ENCODE results near the gene MTUS2.

GRCh38 chr13:29324601-29325000, 504.5 kb downstream of the MTUS2 start:
- TF ChIP-seq PAX5 (IDR thresholded peaks at IDR 0.05; ENCODE audit: insufficient read depth, low read length, severe bottlenecking) (no peak), TAF1 (IDR thresholded peaks at IDR 0.05; ENCODE audit: low read depth, low read length) (no peak), POLR2A (IDR thresholded peaks at IDR 0.05; ENCODE audit: low read depth, low read length) (no peak), POLR2AphosphoS5 (IDR thresholded peaks at IDR 0.05; ENCODE audit: low read depth, low read length) (no peak), SPI1 (IDR thresholded peaks at IDR 0.05; ENCODE audit: low read depth, low read length) (no peak), POU2F2 (IDR thresholded peaks at IDR 0.05; ENCODE audit: low read depth, low read length) (no peak)
